Spleen (tissue), 11 donors: ENCODE data around the gene DEDD. TPM values are rescaled to one million over a fixed set of nuclear protein-coding genes. Genes with fewer than 3 reads are reported as not detected.

Source experiments
- DNase-seq: peaks from one replicate; pipeline ENCODE4 v3.0.0-alpha.2; 2020
- H3K27ac ChIP-seq, 8 donors: fragments of 200-600 bp; sonication (generic) in 7 of 8; 1 replicate in 4 of 8; 2 replicates in 4 of 8; pipeline versions ENCODE4 v1.5.0 to v1.8.0; 2016 to 2021; ENCODE audit warnings: inconsistent platforms in 4 of 8, mild to moderate bottlenecking in 4 of 8, moderate library complexity in 1 of 8
- H3K27me3 ChIP-seq, 7 donors: fragments of 200-600 bp; sonication (generic) in 6 of 7; replicated peaks in 1 of 7; 1 replicate in 4 of 7; 2 replicates in 3 of 7; pipeline versions ENCODE4 v1.5.0 to v1.8.0; 2016 to 2021; ENCODE audit warnings: inconsistent platforms in 3 of 7, mild to moderate bottlenecking in 1 of 7
- H3K36me3 ChIP-seq, 6 donors: fragments of 200-600 bp; sonication (generic) in 5 of 6; 1 replicate in 4 of 6; 2 replicates in 2 of 6; pipeline versions ENCODE4 v1.5.0 to v1.8.0; 2016 to 2021; ENCODE audit warnings: inconsistent platforms in 2 of 6
- H3K4me1 ChIP-seq, 6 donors: fragments of 200-600 bp; sonication (generic) in 5 of 6; 1 replicate in 3 of 6; 2 replicates in 3 of 6; pipeline versions ENCODE4 v1.5.0 to v1.8.0; 2016 to 2021; ENCODE audit warnings: inconsistent platforms in 3 of 6
- H3K4me3 ChIP-seq, 8 donors: fragments of 200-600 bp; sonication (generic) in 7 of 8; 1 replicate in 4 of 8; 2 replicates in 4 of 8; pipeline versions ENCODE4 v1.5.0 to v1.8.0; 2016 to 2021; ENCODE audit warnings: inconsistent platforms in 4 of 8, mild to moderate bottlenecking in 4 of 8, moderate library complexity in 2 of 8
- H3K9me3 ChIP-seq, 8 donors: fragments of 200-600 bp; sonication (generic) in 7 of 8; 1 replicate in 4 of 8; 2 replicates in 4 of 8; pipeline versions ENCODE4 v1.5.0 to v1.8.0; 2016 to 2021; ENCODE audit warnings: inconsistent platforms in 4 of 8
- CTCF ChIP-seq, 11 experiments: fragments of 200-600 bp in 7 of 11; fragments of 450-650 bp in 4 of 11; sonication (generic) in 4 of 11; IDR thresholded peaks in 8 of 11; conservative IDR thresholded peaks in 3 of 11; 1 replicate in 7 of 11; 2 replicates in 4 of 11; pipeline versions ENCODE4 v1.4.0 to v1.8.0; 2016 to 2021; ENCODE audit warnings: antibody characterized with exemption in 11 of 11, inconsistent platforms in 4 of 11, mild to moderate bottlenecking in 1 of 11
- POLR2A ChIP-seq, 3 donors: fragments of 450-650 bp; IDR thresholded peaks; one replicate each; pipeline ENCODE4 v1.5.1; 2017; ENCODE audit warnings: antibody characterized with exemption in 3 of 3, mild to moderate bottlenecking in 1 of 3
- POLR2AphosphoS5 ChIP-seq, 3 donors: sonication (generic); formaldehyde crosslinking; IDR thresholded peaks; one replicate each; pipeline ENCODE4 v1.5.1; 2017; ENCODE audit warnings: antibody characterized with exemption in 3 of 3
- WGBS, 5 donors: extraction: QIAGEN DNeasy Blood & Tissue Kit in 3 of 5; methylation state at CpG; one replicate each; pipeline versions ENCODE4 v1.1.5 to v1.1.7; 2013 to 2018; 5-methylcytosine and 5-hydroxymethylcytosine counted together
- intact Hi-C: fragments of 100-400 bp; cut with DNase I; formaldehyde crosslinking; loops from one replicate; pipeline ENCODE4 v1.15.0; 2023; ENCODE audit warnings: low total_unique reads
- polyA plus RNA-seq, 3 donors: library from polyadenylated mRNA; stranded (reverse); fragments of 200-250 nt; gene quantifications; one replicate each; pipeline ENCODE4 v1.2.1, GENCODE V29; 2013
- total RNA-seq, 7 donors: library from RNA; depleted of rRNA in 3 of 7; stranded (reverse); fragments of >200 nt in 3 of 7; fragmentation: NEBNext Ultra II Directional in 4 of 7; extraction: Animal tissue kit (Norgen Biotek cat#: 25700) in 4 of 7; gene quantifications; one replicate each; pipeline versions ENCODE4 v1.1.0 to v1.2.1, GENCODE V29; 2016 to 2021
- donor health status: healthy with polysubstance abuse.
- donor health status: DM: no; HTN: no; CAD: no; lungs with moderate emphysema.
- donor health status: DM: no; HTN: no; CAD: no.
- donor health status: Bipolar disorder and iron deficiency.
- donor health status: healthy.
- donor health status: DM: no; HTN: no; CAD: no.
- donor health status: DM: yes; HTN: yes; CAD: no.

Gene DEDD
- total and polyA plus RNA-seq, 10 donors: 15.9 to 49.1 (median 37.6) TPM

DNA sequence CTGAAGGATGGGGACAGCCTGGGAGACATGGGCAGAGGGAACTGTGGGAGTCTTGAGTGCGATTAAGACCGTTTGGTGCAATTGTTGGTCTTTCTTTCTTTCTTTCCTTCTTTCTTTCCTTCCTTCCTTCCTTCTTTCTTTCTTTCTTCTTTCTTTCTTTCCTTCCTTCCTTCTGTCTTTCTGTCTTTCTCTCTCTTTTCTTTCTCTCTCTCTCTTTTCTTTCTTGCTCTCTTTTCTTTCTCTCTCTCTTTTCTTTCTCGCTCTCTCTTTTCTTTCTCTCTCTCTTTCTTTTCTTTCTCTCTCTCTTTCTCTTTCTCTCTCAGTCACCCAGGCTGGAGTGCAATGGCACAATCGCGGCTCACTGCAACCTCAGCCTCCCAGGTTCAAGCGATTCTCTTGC is 37.2 kb downstream of the DEDD start:
- TF ChIP-seq POLR2A (IDR thresholded peaks at IDR 0.05): no peak
- no peak for TF ChIP-seq CTCF (IDR thresholded peaks at IDR 0.05 in 8 of 11, conservative IDR thresholded peaks at IDR 0.05 in 3 of 11)
- TF ChIP-seq POLR2AphosphoS5 (IDR thresholded peaks at IDR 0.05): no peak
- intact Hi-C loops: loop anchor here (5.0 to 10.0 kb wide), 2 partner anchors 50 to 98 kb away; partner anchors contain the start of gene USF1

DNA sequence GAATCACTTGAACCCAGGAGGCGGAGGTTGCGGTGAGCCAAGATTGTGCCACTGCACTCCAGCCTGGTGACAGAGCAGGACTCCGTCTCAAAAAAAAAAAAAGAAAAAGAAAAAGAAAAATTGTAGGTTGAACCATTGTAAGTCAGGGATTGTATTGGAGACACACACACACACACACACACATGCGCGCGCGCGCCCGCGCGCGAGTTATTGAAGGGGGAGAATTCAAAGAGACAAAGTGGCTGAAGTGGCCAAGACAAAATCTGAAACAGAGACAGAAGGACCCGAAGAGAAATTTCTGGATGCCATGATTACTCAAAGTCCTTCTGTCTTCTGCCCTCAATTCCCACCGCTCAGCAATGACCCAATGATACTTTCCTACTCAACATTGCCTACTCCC is 38.0 kb downstream of the DEDD start:
- Histone ChIP-seq H3K4me1 (peaks cover 15 to 37% (median 32%) of the 10 kb centered on the region in 6 donors), H3K4me3 (no peak overlapping the region), H3K27me3 (no peaks in the 10 kb centered on the region), H3K9me3 (no peaks in the 10 kb centered on the region), H3K36me3 (peaks cover 0 to 4% (median 0%) of the 10 kb centered on the region in 6 donors), H3K27ac (no peak overlapping the region)
- no peak for TF ChIP-seq CTCF (IDR thresholded peaks at IDR 0.05 in 8 of 11, conservative IDR thresholded peaks at IDR 0.05 in 3 of 11)
- no peak for TF ChIP-seq POLR2A (IDR thresholded peaks at IDR 0.05)
- no peak for TF ChIP-seq POLR2AphosphoS5 (IDR thresholded peaks at IDR 0.05)
- intact Hi-C loops: loop anchor here (10.0 kb wide), 1 partner anchor 50 kb away; the partner anchor contains the start of gene USF1
- WGBS, 5 donors: 91 to 98% (median 97%) methylated on average over 14 of the region's 14 CpGs
- no peak for DNase-seq

More for the DNA sequence above, 37.2 kb downstream of the DEDD start:
- no peak overlapping the region for H3K27ac ChIP-seq
- DNase-seq: no peak
- no peaks in the 10 kb centered on the region for H3K27me3 ChIP-seq
- no peaks in the 10 kb centered on the region for H3K9me3 ChIP-seq
- H3K36me3 ChIP-seq: peaks cover 0 to 11% (median 3%) of the 10 kb centered on the region in 6 donors
- peaks cover 15 to 37% (median 32%) of the 10 kb centered on the region in 6 donors for H3K4me1 ChIP-seq
- 87 to 93% (median 90%) methylated on average over 6 of the region's 6 CpGs for WGBS, 5 donors
- H3K4me3 ChIP-seq: no peak overlapping the region

DNA sequence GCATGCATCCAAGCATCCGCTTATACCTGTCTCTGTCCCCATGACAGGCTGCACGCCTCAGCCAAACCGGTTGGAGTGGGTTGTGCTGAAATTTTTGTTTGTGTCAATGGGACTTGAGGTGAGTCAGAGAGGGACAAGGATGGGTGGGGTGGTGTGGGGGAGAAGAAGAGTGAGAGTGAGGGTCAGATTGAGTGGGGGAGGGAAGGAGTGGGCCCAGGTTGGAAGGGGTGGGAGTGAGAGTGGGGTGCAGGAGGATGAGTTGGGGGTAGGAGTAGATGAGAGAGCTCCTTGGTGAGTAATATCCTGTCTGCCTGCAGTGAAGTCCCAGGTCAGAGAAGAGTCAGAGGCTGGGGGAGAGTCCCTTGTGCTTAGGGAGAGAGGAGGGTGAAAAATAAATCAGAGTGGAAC is 39.8 kb downstream of the DEDD start:
- no peaks in the 10 kb centered on the region for H3K9me3 ChIP-seq
- no peak for DNase-seq
- H3K27me3 ChIP-seq: no peaks in the 10 kb centered on the region
- intact Hi-C loops: loop anchor here (10.0 kb wide), 1 partner anchor 48 kb away; the partner anchor contains the start of gene USF1
- TF ChIP-seq POLR2AphosphoS5 (IDR thresholded peaks at IDR 0.05): no peak
- TF ChIP-seq CTCF (IDR thresholded peaks at IDR 0.05 in 8 of 11, conservative IDR thresholded peaks at IDR 0.05 in 3 of 11): no peak
- TF ChIP-seq POLR2A (IDR thresholded peaks at IDR 0.05): no peak
- no peak overlapping the region for H3K4me3 ChIP-seq
- peaks cover 5 to 27% (median 16%) of the 10 kb centered on the region in 6 donors for H3K4me1 ChIP-seq
- H3K36me3 ChIP-seq: no peaks in the 10 kb centered on the region
- WGBS, 5 donors: 80 to 90% (median 84%) methylated on average over 3 of the region's 3 CpGs
- no peak overlapping the region for H3K27ac ChIP-seq

GRCh38 chr1:161091796-161092507 is 40.5 kb downstream of the DEDD start:
- Histone ChIP-seq H3K4me1 (peaks cover under 1 to 20% (median 10%) of the 10 kb centered on the region in 6 donors), H3K36me3 (no peaks in the 10 kb centered on the region), H3K4me3 (no peak overlapping the region), H3K27me3 (no peaks in the 10 kb centered on the region), H3K9me3 (no peaks in the 10 kb centered on the region), H3K27ac (no peak overlapping the region)
- TF ChIP-seq POLR2A (IDR thresholded peaks at IDR 0.05): no peak
- no peak for TF ChIP-seq CTCF (IDR thresholded peaks at IDR 0.05 in 8 of 11, conservative IDR thresholded peaks at IDR 0.05 in 3 of 11)
- no peak for TF ChIP-seq POLR2AphosphoS5 (IDR thresholded peaks at IDR 0.05)
- no peak for DNase-seq
- WGBS, 5 donors: 92 to 98% (median 96%) methylated on average over 7 of the region's 7 CpGs
- intact Hi-C loops: loop anchor here (10.0 kb wide), 1 partner anchor 47 kb away; the partner anchor contains the start of gene USF1
